HuH-7 (cell line): ENCODE data around the gene PSME2.
"Not testable (repeated sequence)": the region's sequence is repeated elsewhere in the genome, so short reads cannot be mapped to it uniquely, and the experiment has no call there.

Source experiments
- DNase-seq: peaks from one replicate; pipeline ENCODE4 v3.0.0; 2011; ENCODE audit warnings: low spot score

The PSME2 gene

DNA sequence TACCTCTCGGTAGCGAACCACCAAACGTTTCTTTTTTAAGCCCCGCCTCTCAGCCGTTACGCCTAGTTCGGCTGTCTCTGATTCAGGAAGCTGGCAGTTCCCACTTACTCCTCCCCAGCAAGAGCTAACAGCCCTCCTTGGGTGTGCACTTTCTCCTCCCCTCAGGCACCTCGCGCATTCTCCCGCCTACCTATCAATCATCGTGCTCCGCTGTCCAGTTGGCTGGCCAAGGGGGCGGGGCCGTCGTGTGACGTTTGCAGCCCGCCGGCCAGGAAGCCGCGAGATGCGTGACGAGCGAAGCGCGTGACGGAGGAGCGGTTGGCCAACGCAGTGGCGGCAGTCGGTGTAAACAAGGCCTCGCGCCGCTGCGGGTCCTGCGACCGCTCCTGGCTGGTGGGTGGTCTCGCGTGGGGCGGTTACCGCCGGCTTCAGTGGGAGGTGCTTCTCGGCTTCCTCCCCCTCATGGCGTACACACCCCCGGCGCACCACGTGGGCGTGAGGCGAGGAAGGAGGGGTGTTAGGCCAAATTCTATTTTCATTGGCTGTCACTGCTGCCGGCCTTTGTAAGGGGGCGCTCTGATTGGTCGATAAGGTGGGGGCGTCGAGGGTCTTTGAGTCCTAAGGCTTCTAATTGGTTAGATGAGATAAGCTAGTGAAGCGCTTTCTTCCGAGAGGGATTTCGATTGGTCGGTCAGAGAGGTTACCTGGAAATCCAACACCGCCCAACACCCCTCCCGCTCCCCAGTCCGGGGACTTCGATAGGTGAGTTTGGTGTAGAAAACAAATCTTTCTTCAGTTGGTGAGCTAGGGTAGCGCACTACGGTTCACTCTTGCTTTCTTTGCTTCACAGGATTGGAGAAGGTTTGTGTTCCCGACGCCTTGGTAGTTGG, 31.6 kb downstream of the PSME2 start, which contains the start of the genes DCAF11 and NRL:
Gene DCAF11 (plus strand): TSS at position 246 of the 890 bp plus-strand sequence. CDS start 818 bp downstream, outside the sequence.
Gene NRL (minus strand): TSS at position 418 of the 890 bp plus-strand sequence. CDS start 32,101 bp downstream, outside the sequence.
- DNase-seq, result peak; percentile 97

DNA sequence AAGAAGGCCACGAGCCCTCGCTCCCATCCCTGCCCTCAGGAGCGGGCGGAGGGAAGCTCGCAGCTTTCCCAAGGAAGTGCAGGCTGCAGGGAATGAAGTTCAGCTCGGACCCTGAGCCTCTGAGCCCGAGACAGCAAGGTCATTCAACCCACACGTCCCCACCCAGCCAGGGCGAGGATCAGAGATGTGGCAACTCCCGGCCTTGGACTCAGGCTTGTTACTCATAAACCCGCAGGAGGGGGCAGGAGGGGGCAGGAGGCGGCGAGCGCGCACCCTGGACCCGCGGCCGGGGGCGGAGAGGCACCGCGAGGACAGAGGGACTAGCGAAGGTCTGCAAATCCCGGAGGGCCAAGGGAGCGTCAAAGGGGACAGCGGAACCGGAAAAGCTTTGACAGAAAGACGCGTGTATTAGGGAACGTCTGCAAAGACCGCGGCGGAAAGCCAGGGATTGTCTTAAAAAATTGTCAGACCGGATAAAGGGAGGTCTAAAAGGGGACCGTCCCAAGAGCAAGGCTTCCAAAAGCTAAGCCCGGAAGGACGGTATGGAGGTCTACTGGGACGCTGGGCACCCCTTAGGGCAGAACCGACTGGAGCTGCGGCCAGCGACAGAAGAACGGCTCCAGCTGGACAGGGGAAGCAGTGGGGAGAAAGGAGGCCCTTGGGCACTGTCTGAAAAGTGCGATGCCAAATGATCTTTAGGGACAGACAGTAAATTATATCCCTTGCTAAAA, 32.4 kb downstream of the PSME2 start:
- DNase-seq, result peak; percentile 89

- DNase-seq, result no peak
Observed at GRCh38 chr14:24113379-24113800, 33.0 kb downstream of the PSME2 start.

DNA sequence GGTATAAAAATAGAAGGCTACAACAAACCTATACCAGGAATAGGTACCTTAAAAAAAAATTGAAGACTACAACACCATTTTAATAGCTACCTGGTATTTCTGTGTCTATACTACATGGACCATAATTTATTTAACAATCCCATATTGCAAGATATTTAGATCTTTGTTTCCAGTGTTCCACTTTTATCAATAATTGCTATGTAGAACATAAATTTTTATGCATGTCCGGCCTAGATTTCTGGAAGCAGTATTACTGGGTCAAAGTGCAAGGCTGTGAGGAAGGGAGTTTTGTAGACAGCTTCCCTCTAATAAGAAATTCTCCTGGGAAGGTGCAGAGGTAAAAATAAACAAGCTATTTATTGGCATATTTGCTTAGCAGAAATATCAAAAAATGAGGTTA, 35.9 kb downstream of the PSME2 start:
- DNase-seq, result no peak

DNA sequence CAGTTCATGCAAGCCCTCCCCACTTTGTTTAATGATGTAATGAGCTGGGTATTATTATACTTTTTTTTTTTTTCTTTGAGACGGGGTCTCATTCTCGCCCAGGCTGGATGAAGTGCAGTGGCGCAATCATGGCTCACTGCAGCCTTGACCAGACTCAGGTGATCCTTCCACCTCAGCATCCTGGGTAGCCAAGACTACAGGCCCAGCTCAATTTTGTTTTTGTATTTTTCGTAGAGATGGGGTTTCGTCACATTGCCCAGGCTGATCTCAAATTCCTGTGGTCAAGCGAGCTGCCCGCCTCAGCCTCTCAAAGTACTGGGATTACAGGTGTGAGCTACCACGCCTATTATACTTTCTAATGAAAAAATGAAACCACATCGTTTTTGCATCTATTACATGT, 36.4 kb downstream of the PSME2 start:
- no peak for DNase-seq

DNA sequence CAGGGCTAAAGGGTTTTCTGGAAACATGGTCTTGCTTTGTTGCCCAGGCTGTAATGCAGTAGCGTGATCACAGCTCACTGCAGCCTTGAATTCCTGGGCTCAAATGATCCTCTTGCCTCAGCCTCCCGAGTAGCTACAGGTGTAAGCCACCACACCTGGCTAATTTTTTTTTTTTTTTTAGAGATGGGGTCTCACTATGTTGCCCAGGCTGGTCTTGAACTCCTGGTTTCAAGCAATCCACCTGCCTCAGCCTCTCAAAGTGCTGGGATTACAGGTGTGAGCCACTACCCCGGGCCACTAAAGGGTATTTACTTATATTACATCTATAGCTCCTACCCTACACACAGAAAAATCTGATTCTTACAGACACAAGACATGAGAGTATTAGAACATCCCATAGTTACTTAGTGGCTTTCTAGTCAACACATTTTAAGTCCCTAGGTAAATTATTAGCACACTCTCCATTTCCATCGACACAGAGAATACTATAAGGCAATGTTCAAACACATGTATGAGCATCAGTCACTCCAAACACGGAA, 38.0 kb downstream of the PSME2 start:
- DNase-seq, result no peak

- DNase-seq, result no peak
Observed at GRCh38 chr14:24106672-24107271, 39.6 kb downstream of the PSME2 start.

GRCh38 chr14:24105609-24106239, 40.7 kb downstream of the PSME2 start:
- DNase-seq, result not testable (repeated sequence)

DNA sequence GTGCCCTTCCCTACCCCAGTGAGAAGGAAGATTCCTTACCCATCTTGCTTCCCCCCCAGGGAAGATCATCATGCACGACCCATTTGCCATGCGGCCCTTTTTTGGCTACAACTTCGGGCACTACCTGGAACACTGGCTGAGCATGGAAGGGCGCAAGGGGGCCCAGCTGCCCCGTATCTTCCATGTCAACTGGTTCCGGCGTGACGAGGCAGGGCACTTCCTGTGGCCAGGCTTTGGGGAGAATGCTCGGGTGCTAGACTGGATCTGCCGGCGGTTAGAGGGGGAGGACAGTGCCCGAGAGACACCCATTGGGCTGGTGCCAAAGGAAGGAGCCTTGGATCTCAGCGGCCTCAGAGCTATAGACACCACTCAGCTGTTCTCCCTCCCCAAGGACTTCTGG, 43.0 kb downstream of the PSME2 start:
- no peak for DNase-seq

GRCh38 chr14:24102357-24103048, 43.9 kb downstream of the PSME2 start:
- no peak for DNase-seq

GRCh38 chr14:24100982-24101494, 45.4 kb downstream of the PSME2 start:
- no peak for DNase-seq

GRCh38 chr14:24100197-24100981, 46.0 kb downstream of the PSME2 start:
- DNase-seq, result no peak

- no peak for DNase-seq
Observed at GRCh38 chr14:24098927-24099813, 47.2 kb downstream of the PSME2 start.

DNA sequence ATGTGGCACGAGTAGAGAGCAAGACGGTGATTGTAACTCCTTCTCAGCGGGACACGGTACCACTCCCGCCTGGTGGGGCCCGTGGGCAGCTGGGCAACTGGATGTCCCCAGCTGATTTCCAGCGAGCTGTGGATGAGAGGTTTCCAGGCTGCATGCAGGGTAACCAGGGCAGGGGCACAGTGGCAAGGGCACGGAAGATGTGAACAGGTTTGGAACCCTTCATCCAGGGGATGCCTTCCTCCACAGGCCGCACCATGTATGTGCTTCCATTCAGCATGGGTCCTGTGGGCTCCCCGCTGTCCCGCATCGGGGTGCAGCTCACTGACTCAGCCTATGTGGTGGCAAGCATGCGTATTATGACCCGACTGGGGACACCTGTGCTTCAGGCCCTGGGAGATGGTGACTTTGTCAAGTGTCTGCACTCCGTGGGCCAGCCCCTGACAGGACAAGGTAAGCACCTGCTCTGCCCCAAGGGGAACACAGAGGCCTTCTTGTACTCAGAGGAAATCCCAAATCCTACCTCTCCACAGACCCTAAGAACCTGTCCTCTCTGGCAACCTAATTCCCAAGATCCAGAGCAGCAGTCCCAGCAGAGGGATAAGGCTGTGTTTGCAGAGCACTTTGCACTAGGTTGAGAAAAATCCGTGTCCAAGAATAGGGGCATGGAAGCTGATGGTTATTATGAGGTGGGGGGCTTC, 48.0 kb downstream of the PSME2 start:
- no peak for DNase-seq

GRCh38 chr14:24096545-24097181, 49.7 kb downstream of the PSME2 start:
- DNase-seq, result no peak

DNA sequence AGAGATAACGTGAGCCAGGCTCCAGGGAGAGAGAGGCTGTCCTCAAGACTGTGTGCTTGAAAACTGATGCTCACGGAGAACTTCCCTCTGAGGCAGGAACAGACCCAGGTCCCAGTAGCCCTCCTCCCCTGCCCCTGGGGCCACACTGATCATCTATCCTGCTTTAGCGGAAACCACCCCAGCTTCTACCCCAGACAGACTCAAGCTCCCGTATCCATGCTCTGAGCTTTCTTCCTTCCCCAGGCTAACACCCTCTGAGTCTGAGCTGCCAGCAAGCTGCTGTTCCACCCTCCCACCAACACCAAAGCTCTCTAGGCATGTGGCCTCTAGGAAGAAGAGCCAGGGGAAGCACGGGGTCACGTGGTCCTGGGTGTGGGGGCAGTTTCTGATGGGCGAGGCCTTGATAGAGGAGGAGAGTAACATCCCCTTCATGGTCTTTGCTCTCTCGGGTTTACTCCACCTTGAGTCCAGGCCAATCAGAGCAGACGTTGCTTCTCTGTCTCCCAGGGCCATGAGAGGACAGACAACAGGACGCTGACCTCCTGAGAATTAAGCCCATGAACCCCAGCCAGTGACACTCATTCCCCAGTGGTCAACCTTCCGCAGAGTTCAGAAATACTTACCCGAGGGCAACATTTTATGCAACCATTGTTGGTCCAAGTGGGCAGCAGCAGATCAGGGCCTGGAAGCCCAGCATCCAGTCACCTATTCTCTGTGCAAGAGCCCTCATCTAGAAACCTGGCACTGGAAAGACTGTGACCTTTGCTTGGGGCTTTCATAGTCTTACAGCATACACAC, 50.9 kb downstream of the PSME2 start:
- peak; percentile 95 for DNase-seq

- no peak for DNase-seq
Observed at GRCh38 chr14:24094841-24095270, 51.6 kb downstream of the PSME2 start.
